NCI-H82 treated with DMSO at 0.1 percent for 48 hours (cell line): ENCODE results near the gene LOX.
A peak's percentile ranks its signal among the peaks of the same experiment; 100 is the strongest.
"Not testable (repeated sequence)": the region's sequence is repeated elsewhere in the genome, so short reads cannot be mapped to it uniquely, and the experiment has no call there.

Source experiments
- DNase-seq: peaks from one replicate; lab custom pipeline; 2025; ENCODE audit not compliant: unreplicated experiment; lab: John Stamatoyannopoulos, UW

LOX gene

GRCh38 chr5:122099060-122099790 is 21.2 kb upstream of the LOX start:
- no peak for DNase-seq

- no peak for DNase-seq
These were observed 19.3 kb upstream of the LOX start for GRCh38 chr5:122097391-122097790.

DNA sequence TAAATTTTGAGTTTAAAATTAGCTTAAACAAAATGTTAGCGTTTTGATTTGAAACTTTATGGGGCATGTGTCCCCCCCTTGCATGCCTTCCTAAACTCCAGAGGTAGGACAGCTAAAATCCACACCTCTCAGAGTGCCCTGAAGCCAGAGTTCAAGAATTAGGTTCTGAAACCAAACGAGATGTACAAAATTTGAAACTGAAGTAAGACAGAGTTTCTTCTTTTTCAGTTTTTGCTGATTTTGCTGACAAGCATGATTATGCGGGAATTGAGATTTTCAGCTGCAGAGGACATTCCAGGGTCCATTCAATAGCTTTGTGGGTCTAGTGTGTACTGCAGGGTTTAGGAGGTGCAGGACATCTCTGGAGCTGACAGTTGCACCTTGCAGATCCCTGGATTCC is 17.1 kb upstream of the LOX start:
- DNase-seq: no peak

GRCh38 chr5:122094251-122094650 is 16.2 kb upstream of the LOX start:
- DNase-seq: not testable (repeated sequence)

- DNase-seq: no peak
These were observed 15.5 kb upstream of the LOX start for GRCh38 chr5:122093415-122094180.

DNA sequence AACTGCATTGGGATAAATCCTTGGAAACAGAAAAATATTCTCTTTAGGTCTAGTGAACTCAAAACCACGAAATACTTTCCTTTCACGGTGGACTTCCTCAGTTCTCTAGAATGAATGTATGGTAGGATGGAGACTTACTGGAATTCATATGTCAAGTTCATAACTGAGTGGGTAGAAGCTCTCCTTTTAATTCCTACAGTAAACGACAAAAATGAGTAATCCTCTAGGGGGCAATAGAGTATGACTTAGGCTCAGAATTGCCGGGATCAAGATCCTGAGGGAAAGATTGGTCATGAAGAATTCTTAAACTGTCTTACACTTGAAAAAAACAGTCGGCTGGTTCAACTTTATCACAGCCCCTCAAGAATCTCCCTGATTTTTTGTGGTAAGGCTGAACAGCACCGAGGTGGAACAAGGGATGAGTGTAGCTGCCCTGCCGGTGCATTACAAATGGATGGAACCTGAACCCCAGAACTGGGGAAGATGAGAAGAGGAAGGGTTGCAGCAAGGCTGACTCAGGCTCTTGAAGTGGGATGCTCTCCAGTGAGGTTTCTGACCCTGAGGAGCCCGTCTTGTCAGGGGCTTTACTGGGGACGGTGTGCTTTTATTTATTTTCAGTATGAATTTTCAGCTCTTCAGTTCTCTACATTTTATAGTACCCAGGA is 14.0 kb upstream of the LOX start:
- peak; percentile 9 for DNase-seq

GRCh38 chr5:122089096-122090013 is 11.3 kb upstream of the LOX start:
- no peak for DNase-seq

GRCh38 chr5:122085041-122085440 is 7.0 kb upstream of the LOX start:
- DNase-seq: no peak

DNA sequence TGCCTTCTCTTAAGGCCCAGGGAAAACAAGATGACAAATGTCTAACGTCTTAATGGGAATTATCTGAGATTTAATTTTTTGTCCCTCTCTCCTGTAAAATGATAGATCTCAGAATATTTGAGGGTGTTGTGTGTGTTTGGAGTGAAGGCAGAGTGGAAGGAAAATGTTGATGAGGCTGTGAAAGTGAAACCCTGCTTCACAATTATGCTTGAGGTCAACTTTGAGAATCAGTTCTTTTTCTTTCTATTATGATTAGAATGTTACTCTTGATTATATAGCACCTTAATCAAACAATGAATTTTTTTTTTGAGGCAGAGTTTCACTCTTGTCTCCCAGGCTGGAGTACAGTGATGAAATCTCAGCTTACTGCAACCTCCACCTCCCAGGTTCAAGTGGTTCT is 5.5 kb upstream of the LOX start:
- no peak for DNase-seq

- DNase-seq: no peak
These were observed 3.5 kb upstream of the LOX start for GRCh38 chr5:122081541-122081940.

DNA sequence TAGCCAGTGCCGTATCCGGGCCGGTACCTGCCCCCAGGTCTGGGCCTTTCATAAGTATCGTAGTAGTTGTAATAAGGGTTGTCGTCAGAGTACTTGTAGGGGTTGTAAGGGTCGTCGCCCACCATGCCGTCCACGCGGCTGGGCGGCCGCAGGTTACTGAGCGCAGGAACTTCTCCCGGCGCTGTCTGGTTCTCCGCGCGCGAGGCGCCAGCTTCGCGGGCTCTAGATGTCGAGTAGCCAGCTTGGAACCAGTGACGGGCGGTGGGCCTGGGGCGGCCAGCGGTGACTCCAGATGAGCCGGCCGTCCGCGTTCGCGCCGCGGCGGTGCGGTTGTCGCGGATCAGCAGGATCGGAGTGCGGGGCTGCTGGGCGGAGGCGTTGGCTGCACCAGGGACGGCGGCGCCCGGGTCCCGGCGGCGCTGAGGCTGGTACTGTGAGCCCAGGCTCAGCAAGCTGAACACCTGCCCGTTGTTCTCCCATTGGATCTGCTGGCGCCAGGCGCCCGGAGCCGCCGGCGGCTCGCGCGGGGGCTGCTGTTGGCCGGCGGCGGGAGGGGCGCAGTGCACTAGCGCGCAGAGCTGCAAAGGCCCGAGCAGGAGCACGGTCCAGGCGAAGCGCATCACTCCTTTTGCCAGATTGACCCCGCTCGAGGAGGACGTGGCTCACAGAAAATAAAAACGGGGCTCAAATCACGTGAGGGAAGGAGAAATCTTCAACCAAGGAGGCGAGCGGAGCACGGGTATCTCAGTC is 518 bp downstream of the LOX start:
- no peak for DNase-seq

GRCh38 chr5:122076669-122077365 is 1.2 kb downstream of the LOX start:
- DNase-seq: peak; percentile 30

- DNase-seq: no peak
These were observed 2.0 kb downstream of the LOX start for GRCh38 chr5:122076050-122076461.

- DNase-seq: no peak
These were observed 4.2 kb downstream of the LOX start for GRCh38 chr5:122073864-122074263.

- DNase-seq: no peak
These were observed 5.0 kb downstream of the LOX start for GRCh38 chr5:122073018-122073417.

DNA sequence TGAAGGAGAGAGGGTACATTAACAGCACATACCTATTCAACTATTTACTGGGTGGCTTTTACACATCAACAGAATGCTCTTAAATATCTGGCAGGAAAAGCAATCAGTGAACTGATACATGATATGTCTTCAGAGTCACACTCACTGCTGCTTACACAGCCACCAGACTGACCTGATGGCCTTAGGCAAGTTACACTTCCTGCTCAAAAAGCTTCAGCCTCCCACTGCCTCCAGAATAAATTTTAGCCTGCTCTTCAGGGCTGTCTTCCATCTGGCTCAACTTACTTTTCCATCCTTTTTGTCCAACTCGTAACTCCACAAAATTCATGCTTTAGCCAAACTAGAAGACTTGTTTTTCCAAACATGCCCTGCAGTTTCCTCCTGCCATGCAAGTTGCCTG is 10.7 kb downstream of the LOX start:
- DNase-seq: no peak

- DNase-seq: no peak
These were observed 13.1 kb downstream of the LOX start for GRCh38 chr5:122064992-122065391.

DNA sequence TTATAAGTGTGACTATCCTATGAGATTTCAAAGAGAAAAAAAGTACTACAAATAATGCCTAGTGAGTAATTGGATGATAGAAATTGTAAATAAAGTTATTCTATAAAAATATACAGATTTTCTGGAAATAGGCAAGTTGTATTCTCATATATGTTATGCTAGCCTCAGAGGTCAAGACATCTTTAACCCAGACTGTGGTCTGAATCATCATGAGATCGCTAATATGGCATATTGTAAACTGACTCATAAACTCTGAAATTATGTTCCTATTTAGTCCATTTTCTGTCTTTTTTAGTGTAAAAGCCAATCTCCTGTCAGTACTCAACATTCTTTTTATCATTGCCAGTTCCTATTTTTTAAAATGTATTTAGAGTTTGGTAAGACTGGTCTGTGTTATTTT is 14.2 kb downstream of the LOX start:
- DNase-seq: no peak

DNA sequence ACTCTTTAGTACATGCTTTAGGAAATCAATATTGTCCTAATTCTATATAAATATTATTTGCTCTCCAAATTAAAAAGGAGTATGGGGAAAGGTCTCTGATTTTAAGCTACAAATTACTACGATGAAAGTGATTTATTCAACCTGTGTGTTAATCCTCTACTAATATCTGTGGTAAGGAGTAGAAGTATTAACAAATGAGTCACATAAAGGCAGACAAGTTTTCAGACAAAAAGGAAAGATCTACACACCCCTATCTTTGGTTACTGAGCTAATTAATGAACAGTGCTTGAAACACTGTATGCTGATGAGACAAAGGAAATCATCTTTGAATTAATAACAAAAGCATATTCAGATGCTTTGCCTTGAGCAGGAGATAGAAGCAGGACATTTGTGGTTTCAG is 15.9 kb downstream of the LOX start:
- DNase-seq: no peak

DNA sequence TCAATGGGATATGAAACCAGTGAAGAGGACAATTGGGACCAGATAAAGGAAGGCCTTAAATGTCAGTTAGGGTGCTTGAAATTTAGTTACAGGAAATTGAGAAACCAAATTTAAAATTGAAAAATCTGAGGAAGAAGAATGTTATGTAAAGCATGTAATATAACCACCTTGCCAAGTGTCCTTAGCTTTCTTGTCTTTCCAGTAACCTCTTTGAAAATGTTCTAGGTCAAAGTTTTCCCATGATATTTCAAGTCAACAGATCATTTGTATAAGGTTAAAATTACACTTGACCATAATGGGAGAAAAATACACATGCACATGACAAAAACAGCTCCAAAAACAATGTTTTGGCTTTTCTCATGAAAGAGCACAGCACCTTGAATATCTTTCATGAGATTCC is 21.1 kb downstream of the LOX start:
- DNase-seq: no peak
